SK-N-SH (cell line): ENCODE data around the gene CLEC4M.

Experiments
- CTCF ChIP-seq: fragments of 200-600 bp; sonication (generic); IDR thresholded peaks from 2 replicates; pipeline ENCODE4 v1.6.1; 2017; ENCODE audit warnings: antibody characterized with exemption, mild to moderate bottlenecking, moderate library complexity
- EP300 ChIP-seq, 2 experiments: IDR thresholded peaks; 2 replicates each; pipeline versions ENCODE4 v1.4.0 to v1.6.1; 2012; ENCODE audit warnings: borderline replicate concordance in 1 of 2, low read depth in 1 of 2, low read length in 1 of 2
- FOXJ3 ChIP-seq: sonication (generic); formaldehyde crosslinking; IDR thresholded peaks from 2 replicates; pipeline ENCODE4 v1.5.1; 2020; ENCODE audit warnings: mild to moderate bottlenecking, missing genetic modification reagents
- GABPA ChIP-seq: IDR thresholded peaks from 2 replicates; pipeline ENCODE4 v1.4.0; 2012; ENCODE audit warnings: low read depth, mild to moderate bottlenecking
- MXI1 ChIP-seq: IDR thresholded peaks from 2 replicates; pipeline ENCODE4 v1.6.1; 2012; ENCODE audit warnings: mild to moderate bottlenecking, low read depth, low read length, improper control_type of control experiment
- PBX3 ChIP-seq: IDR thresholded peaks from 2 replicates; pipeline ENCODE4; 2012
- POLR2AphosphoS5 ChIP-seq: IDR thresholded peaks from 2 replicates; pipeline ENCODE4 v1.6.1; 2012; ENCODE audit warnings: low read depth, low read length
- REST ChIP-seq: IDR thresholded peaks from 2 replicates; pipeline ENCODE4 v1.6.1; 2012; ENCODE audit warnings: mild to moderate bottlenecking, low read depth, low read length, moderate library complexity
- TCF12 ChIP-seq: IDR thresholded peaks from 2 replicates; pipeline ENCODE4 v1.4.0; 2012

- no peak for TF ChIP-seq REST
- TF ChIP-seq FOXJ3 = no peak
- no peak for TF ChIP-seq CTCF
- no peak for TF ChIP-seq MXI1
- no peak for TF ChIP-seq EP300 (IDR thresholded peaks at IDR 0.05; ENCODE audit: borderline replicate concordance in 1 of 2, low read depth in 1 of 2, low read length in 1 of 2)
- no peak for TF ChIP-seq TCF12
- TF ChIP-seq POLR2AphosphoS5 = no peak
- no peak for TF ChIP-seq PBX3
- TF ChIP-seq GABPA = no peak
Measured at GRCh38 chr19:7772752-7773291, 9.8 kb downstream of the CLEC4M start.
